HEK293T (cell line): ENCODE measurements around the gene FHIT.

Experiments used
- BHLHE40 ChIP-seq: fragments of 450-650 bp; IDR thresholded peaks from 2 replicates; pipeline ENCODE4 v1.6.1; 2016; ENCODE audit warnings: mild to moderate bottlenecking, moderate library complexity, borderline replicate concordance
- CTBP1 ChIP-seq: fragments of 450-650 bp; IDR thresholded peaks from 2 replicates; pipeline ENCODE4 v1.6.1; 2016; ENCODE audit warnings: borderline replicate concordance
- FOXA1 ChIP-seq: fragments of 450-650 bp; IDR thresholded peaks from 2 replicates; pipeline ENCODE4 v1.6.1; 2016; ENCODE audit warnings: mild to moderate bottlenecking
- FOXK2 ChIP-seq: fragments of 450-650 bp; IDR thresholded peaks from 2 replicates; pipeline ENCODE4 v1.6.1; 2016; ENCODE audit warnings: mild to moderate bottlenecking
- FOXM1 ChIP-seq: fragments of 450-650 bp; IDR thresholded peaks from 2 replicates; pipeline ENCODE4 v1.6.1; 2017; ENCODE audit warnings: mild to moderate bottlenecking, borderline replicate concordance
- NFRKB ChIP-seq: fragments of 450-650 bp; IDR thresholded peaks from 2 replicates; pipeline ENCODE4 v1.6.1; 2016; ENCODE audit warnings: mild to moderate bottlenecking, moderate library complexity
- SP1 ChIP-seq: fragments of 450-650 bp; IDR thresholded peaks from 2 replicates; pipeline ENCODE4 v1.6.1; 2017
- TARDBP ChIP-seq: fragments of 450-650 bp; IDR thresholded peaks from 2 replicates; pipeline ENCODE4 v1.6.1; 2016
- ZNF384 ChIP-seq: fragments of 450-650 bp; IDR thresholded peaks from 2 replicates; pipeline ENCODE4 v1.6.1; 2016

- TF ChIP-seq BHLHE40 (no peak), CTBP1 (no peak), SP1 (no peak), FOXM1 (no peak), NFRKB (no peak), ZNF384 (no peak), TARDBP (no peak), FOXK2 (no peak), FOXA1 (no peak)
These were observed 1407.4 kb downstream of the FHIT start for GRCh38 chr3:59843821-59844220.
